ENCODE results near the gene ODC1. TPM values are rescaled to one million over a fixed set of nuclear protein-coding genes. Genes with fewer than 3 reads are reported as not detected.

The ODC1 gene
- total RNA-seq, 4 donors from 2014 or later, result 39.5 to 140 (median 57.6) TPM

GRCh38 chr2:10473121-10473756, 25.1 kb upstream of the ODC1 start:
- intact Hi-C loops (cut with DNase I; ENCODE audit: low total_unique reads), result no loop called here
- H3K9me3 ChIP-seq, result no peaks in the 10 kb centered on the region
- TF ChIP-seq CTCF (IDR thresholded peaks at IDR 0.05), result no peak
- no peak for TF ChIP-seq POLR2A (IDR thresholded peaks at IDR 0.05)
- no peak overlapping the region for H3K27ac ChIP-seq
- H3K4me3 ChIP-seq, result no peak overlapping the region
- DNase-seq, result no peak
- no peaks in the 10 kb centered on the region for H3K36me3 ChIP-seq
- no peaks in the 10 kb centered on the region for H3K27me3 ChIP-seq
- no peaks in the 10 kb centered on the region for H3K4me1 ChIP-seq

GRCh38 chr2:10471955-10472354, 23.8 kb upstream of the ODC1 start:
- Histone ChIP-seq H3K36me3 (no peaks in the 10 kb centered on the region), H3K4me3 (no peak overlapping the region), H3K4me1 (no peaks in the 10 kb centered on the region), H3K27me3 (no peaks in the 10 kb centered on the region), H3K9me3 (no peaks in the 10 kb centered on the region), H3K27ac (no peak overlapping the region)
- no peak for TF ChIP-seq CTCF (IDR thresholded peaks at IDR 0.05)
- no peak for TF ChIP-seq POLR2A (IDR thresholded peaks at IDR 0.05)
- no peak for DNase-seq
- intact Hi-C loops (cut with DNase I; ENCODE audit: low total_unique reads), result no loop called here

GRCh38 chr2:10471046-10471571, 23.0 kb upstream of the ODC1 start:
- no peaks in the 10 kb centered on the region for H3K9me3 ChIP-seq
- intact Hi-C loops (cut with DNase I; ENCODE audit: low total_unique reads), result no loop called here
- TF ChIP-seq CTCF (IDR thresholded peaks at IDR 0.05) (no peak), POLR2A (IDR thresholded peaks at IDR 0.05) (no peak)
- H3K4me3 ChIP-seq, result no peak overlapping the region
- H3K27me3 ChIP-seq, result no peaks in the 10 kb centered on the region
- no peak overlapping the region for H3K27ac ChIP-seq
- DNase-seq, result no peak
- H3K4me1 ChIP-seq, result no peaks in the 10 kb centered on the region
- no peaks in the 10 kb centered on the region for H3K36me3 ChIP-seq

GRCh38 chr2:10469955-10470608, 22.0 kb upstream of the ODC1 start:
- no peak for TF ChIP-seq CTCF (IDR thresholded peaks at IDR 0.05)
- TF ChIP-seq POLR2A (IDR thresholded peaks at IDR 0.05), result no peak
- Histone ChIP-seq H3K4me1 (no peaks in the 10 kb centered on the region), H3K4me3 (no peak overlapping the region), H3K27ac (no peak overlapping the region), H3K36me3 (no peaks in the 10 kb centered on the region), H3K27me3 (no peaks in the 10 kb centered on the region), H3K9me3 (no peaks in the 10 kb centered on the region)
- no peak for DNase-seq
- intact Hi-C loops (cut with DNase I; ENCODE audit: low total_unique reads), result no loop called here

GRCh38 chr2:10469301-10469700, 21.2 kb upstream of the ODC1 start:
- H3K27ac ChIP-seq, result no peak overlapping the region

More at GRCh38 chr2:10469301-10469700, 21.2 kb upstream of the ODC1 start:
- H3K4me1 ChIP-seq, result no peaks in the 10 kb centered on the region
- H3K27me3 ChIP-seq, result no peaks in the 10 kb centered on the region
- no peak overlapping the region for H3K4me3 ChIP-seq
- no peak for DNase-seq
- no peaks in the 10 kb centered on the region for H3K36me3 ChIP-seq
- no peaks in the 10 kb centered on the region for H3K9me3 ChIP-seq
- intact Hi-C loops (cut with DNase I; ENCODE audit: low total_unique reads), result no loop called here
- TF ChIP-seq POLR2A (IDR thresholded peaks at IDR 0.05) (no peak), CTCF (IDR thresholded peaks at IDR 0.05) (no peak)

All from uterus (tissue), 4 donors.